AG04449 (cell line): Measurements from ENCODE around the gene TFDP3.

ENCODE experiments used
- CTCF ChIA-PET: fragments of 350-600 bp; formaldehyde crosslinking; extraction: SDS; loops from one replicate; lab custom pipeline; 2021; ENCODE audit warnings: antibody characterized with exemption; lab: Yijun Ruan, JAX
- POLR2A ChIA-PET: fragments of 400-600, 350-600 bp; formaldehyde crosslinking; extraction: SDS; loops from one replicate; lab custom pipeline; 2020; ENCODE audit warnings: antibody characterized with exemption, inconsistent platforms; lab: Yijun Ruan, JAX
- DNase-seq: peaks from one replicate; pipeline ENCODE4 v3.0.0-alpha.2; 2010; ENCODE audit warnings: low read depth, low spot score
- H3K4me3 ChIP-seq: 2 replicates; pipeline ENCODE4 v1.5.1; 2011; ENCODE audit warnings: low read depth, mild to moderate bottlenecking, control low read depth, low read length
- TF ChIP-seq, protein P1 (sequence below): IDR thresholded peaks from one replicate; pipeline ENCODE4 v1.5.1; 2011; ENCODE audit warnings: mild to moderate bottlenecking, moderate library complexity, low read length, control low read depth, inconsistent platforms; ENCODE audit not compliant: insufficient read depth; ENCODE audit errors: missing control alignments

The TFDP3 gene

DNA sequence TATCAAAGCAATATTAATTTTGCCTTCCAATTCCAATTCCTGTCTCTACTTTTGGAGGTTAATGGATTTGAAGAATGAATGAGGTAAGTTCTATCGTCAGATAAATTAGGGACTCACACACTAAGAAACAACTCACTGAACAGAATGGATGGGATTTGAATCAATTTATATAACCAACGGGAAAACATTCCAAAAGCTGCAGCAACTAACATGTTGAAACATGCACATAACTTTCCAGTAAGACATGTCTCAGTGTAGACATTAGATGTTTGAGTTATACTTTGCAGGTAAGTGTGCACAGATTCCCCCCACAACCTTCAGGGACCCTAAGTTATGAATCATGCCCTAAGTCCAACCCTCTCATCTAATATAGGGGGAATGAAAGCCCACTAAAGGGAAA, 34.3 kb downstream of the TFDP3 start:
- TF ChIP-seq, protein P1, sequence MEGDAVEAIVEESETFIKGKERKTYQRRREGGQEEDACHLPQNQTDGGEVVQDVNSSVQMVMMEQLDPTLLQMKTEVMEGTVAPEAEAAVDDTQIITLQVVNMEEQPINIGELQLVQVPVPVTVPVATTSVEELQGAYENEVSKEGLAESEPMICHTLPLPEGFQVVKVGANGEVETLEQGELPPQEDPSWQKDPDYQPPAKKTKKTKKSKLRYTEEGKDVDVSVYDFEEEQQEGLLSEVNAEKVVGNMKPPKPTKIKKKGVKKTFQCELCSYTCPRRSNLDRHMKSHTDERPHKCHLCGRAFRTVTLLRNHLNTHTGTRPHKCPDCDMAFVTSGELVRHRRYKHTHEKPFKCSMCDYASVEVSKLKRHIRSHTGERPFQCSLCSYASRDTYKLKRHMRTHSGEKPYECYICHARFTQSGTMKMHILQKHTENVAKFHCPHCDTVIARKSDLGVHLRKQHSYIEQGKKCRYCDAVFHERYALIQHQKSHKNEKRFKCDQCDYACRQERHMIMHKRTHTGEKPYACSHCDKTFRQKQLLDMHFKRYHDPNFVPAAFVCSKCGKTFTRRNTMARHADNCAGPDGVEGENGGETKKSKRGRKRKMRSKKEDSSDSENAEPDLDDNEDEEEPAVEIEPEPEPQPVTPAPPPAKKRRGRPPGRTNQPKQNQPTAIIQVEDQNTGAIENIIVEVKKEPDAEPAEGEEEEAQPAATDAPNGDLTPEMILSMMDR, result no peak
- CTCF ChIA-PET, result no interaction called here
- POLR2A ChIA-PET, result no interaction called here

DNA sequence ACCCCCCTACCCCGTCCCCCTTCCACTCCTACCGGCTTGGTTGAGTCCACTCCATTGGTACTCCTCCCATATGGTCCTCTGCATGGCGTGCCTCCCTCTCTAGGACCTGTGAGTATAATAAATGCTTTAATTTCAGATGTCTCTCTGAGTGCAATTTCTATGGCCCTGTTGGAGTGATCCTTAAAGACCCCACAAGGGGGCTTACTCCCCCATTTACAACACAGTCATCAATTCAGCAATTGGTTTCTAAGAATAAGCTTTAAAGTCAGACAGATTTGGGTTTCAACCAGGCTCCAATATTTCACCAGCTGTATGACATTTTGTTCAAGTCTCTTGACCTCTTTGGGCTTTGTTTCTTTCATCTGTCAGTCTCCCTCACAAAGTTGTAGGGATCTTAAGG, 38.7 kb downstream of the TFDP3 start:
- TF ChIP-seq, protein P1, result no peak
- DNase-seq, result no peak
- no peak overlapping the region for H3K4me3 ChIP-seq
- CTCF ChIA-PET, result interaction anchor here (1.1 kb wide), 1 partner anchor 34 kb away, joined by 3 read pairs; no protein-coding TSS in a partner anchor
- POLR2A ChIA-PET, result no interaction called here

More for the DNA sequence above, 34.3 kb downstream of the TFDP3 start:
- no peak for DNase-seq
- H3K4me3 ChIP-seq, result no peak overlapping the region

DNA sequence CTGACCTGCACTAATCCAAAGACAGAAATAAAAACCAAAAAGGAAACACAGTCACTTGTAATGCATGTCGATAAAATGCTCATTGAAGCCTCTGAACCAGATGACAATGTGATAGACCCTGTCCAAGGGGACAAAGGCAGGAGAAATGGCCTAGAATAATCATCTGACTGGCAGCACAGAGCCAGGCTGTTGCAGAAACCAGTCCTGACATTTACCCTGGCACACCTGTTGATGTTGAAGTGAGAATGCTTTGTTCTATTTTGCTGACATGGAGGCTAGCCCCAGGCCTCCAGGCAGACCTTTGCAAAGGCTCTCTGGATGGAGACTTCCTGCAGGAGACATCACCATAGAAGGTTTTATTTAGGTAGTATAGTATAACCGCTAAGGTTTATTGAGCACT, 41.0 kb downstream of the TFDP3 start:
- no peak for DNase-seq
- TF ChIP-seq, protein P1, result no peak
- ChIA-PET CTCF (no interaction called here), POLR2A (no interaction called here)
- H3K4me3 ChIP-seq, result no peak overlapping the region

DNA sequence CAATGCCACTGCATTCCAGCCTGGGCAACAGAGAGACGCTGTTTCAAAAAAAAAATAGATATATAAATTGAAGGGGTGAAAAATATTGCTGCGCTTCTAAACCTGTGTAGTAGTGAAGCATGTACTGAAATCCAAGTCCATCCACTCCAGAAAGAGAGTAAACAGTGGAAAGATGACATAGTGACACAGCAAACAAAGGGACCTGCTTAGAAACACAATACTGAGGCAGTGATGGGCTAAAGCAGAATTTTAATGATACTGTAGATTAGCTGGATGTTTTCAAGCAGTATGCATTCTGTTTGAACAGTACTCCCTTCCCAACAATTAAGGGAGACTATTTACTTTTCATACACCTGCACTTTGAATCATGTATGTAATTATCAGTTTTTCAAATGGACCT, 42.5 kb downstream of the TFDP3 start:
- no peak for DNase-seq
- TF ChIP-seq, protein P1, result no peak
- no peak overlapping the region for H3K4me3 ChIP-seq
- ChIA-PET POLR2A (no interaction called here), CTCF (no interaction called here)

DNA sequence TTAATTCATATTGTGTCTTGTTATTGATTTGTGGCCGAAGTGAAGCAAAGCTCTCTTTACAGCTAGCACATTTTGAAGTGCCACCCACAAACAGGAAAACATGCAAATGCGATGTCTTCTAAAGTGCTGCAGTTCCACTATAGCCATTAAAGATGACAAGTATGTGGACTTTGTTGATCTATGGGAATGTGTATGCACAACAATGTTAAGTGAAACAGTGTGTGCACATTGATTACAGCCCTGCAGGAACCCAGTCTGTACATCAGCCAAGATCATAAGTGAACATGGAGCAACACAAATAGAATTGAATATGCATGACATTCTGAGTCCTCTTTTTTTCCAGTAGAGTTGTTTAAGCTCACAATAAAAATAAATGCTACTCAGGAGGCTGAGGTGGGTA, 43.0 kb downstream of the TFDP3 start:
- POLR2A ChIA-PET, result no interaction called here

DNA sequence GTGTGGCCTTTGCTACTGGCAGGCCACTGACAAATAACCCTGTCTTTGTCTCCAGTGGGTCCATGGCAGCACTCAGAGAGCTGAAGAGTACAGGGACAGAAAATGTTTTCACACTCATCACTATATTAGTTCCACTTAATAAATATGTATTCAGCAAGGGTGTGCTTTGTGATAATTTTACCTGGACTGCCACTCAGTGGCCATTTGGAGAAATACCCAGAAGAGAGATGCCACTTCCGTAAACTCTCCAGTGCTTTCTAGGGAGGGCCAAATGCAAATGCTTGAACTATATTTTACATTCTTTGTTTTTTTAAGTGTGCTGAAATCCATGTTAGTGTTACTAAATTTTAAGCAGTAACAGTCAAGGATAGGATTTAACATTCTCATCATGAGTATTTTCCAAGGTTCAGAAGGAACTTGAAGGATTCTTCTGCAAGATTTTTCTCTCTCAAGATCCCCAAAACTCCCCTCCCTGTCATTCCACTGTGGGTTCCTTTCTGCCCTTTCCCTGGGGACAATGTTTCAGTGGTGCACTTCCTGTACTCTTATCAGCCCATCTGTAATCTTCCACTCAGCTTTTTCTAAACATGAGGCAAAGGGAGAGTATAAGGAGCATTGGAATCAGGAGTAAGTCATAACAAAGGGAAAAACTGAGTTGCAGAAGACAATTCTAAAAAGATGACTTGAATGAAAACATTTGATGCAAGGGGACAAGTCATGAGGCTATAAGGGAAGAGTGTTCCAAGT, 46.0 kb downstream of the TFDP3 start:
- TF ChIP-seq, protein P1, result no peak
- ChIA-PET POLR2A (no interaction called here), CTCF (interaction anchor here (1.0 to 2.1 kb wide), 4 partner anchors 126 to 498 kb away, joined by 3 to 8 read pairs (median 6); no protein-coding TSS in a partner anchor)
- DNase-seq, result no peak
- no peak overlapping the region for H3K4me3 ChIP-seq

More for the DNA sequence above, 43.0 kb downstream of the TFDP3 start:
- CTCF ChIA-PET, result no interaction called here
- H3K4me3 ChIP-seq, result no peak overlapping the region
- TF ChIP-seq, protein P1, result no peak
- DNase-seq, result no peak
